HG03520 (cell line): Measurements from ENCODE around the gene SYT17.

ENCODE experiments used
- ATAC-seq: cut with Tn5 transposase; IDR thresholded peaks from one replicate; pipeline ENCODE4 v1.9.1; 2021; ENCODE audit warnings: mild to moderate bottlenecking, moderate library complexity; ENCODE audit not compliant: unreplicated experiment

The SYT17 gene

DNA sequence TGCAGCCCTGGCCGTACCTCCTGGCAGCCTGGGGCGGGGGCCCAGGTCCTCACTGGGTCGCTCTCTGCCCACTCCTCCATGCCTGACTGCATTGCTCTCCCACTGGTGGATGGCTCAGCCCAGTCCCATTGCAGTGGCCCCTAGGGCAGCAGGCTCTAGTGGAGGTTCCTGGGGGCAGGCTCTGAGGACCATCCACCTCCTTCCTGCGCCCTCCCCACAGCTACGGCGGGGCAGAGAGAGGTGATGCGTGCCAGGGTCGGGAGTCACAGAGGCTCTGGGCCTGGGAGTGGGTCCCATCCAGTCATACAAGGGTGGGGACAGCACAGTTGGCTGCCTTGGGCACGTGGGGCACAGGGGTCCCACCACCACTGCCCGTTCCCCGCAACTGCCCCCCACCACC, 73.5 kb downstream of the SYT17 start:
- ATAC-seq = no peak

DNA sequence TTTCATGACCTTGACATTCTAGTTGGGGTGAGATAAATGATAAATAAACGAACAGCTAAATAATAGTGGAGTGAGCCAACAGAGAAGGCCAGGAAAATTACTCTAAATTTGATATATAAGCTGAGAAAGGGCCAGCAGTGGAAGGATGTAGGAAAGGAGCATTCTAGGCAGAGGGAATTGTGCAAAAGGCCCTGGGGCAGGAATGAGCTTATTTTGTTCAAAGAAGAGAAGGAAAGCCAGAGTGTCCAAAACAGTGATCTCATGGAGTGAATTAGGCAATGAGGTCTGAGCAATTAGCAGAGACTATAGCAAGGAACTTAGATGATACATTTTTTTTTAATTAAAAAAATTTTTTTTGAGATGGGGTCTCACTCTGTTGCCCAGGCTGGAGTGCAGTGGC, 74.1 kb downstream of the SYT17 start:
- no peak for ATAC-seq

GRCh38 chr16:19242987-19243575, 75.0 kb downstream of the SYT17 start:
- ATAC-seq = no peak

DNA sequence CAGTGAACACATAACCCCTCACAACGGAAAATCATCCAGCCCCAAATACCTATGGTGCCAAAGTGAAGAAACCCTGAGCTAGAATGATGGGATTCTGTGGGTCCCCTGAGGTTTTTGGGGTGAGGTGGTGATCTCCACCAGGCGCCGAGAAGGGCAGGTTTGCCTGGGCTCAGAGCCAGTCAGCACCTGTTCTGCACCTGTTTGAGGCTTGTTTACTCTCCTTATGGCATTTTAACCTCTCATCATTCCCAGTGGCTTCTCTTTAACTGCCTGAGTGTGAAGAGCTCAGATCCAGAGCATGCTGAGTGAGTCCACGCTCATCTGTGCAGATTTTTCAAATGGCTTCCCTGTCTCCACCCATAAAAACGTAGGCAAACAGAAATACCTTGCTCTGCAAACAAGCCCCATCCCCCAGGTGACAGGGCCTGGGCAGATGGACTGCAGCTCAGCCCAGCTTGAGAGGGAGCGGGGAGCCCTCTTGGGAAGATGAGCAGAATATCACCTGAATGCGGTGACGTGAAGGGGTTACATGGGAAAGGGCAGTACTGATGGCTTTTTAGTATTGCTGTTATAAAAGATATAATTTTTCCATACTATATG, 77.4 kb downstream of the SYT17 start:
- ATAC-seq = no peak

DNA sequence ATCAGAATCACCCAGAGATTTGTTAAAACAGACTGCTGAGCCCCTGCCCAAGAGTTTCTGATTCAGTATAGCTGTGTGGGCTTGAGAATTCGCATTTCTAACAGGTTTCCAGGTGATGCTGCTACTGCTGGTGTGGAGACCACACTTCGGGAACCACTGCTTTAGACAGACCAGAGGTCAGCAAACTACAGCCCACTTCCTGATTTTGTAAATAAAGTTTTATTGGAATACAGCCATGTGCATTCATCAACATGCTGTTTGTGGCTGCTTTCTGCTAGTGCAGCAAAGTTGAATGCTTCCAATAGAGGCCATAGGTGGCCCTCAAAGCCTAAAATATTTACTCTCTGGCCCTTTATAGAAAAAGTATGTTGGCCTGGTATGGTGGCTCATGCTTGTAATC, 84.9 kb downstream of the SYT17 start:
- ATAC-seq = no peak

DNA sequence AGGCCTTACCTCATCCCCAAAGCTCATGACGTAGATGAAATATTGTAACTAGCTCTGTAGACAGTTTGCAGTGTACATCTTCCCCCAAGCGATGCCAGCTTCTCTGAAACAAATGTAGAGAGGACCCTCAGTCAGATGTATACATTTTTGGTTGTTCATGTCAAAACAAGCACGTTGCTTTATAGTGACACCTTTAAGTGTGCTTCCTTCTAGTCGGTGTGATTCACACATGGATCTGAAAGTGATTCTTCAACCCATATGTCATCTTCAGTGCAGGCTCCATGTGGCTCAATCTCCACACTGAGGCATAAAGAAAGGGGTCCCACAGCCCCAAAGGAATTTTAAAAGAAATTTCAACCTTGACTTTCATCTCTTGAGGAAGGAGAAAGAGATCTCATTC, 86.6 kb downstream of the SYT17 start:
- ATAC-seq = no peak

GRCh38 chr16:19264123-19264673, 96.2 kb downstream of the SYT17 start:
- ATAC-seq = no peak

- ATAC-seq = no peak
Measured at GRCh38 chr16:19265380-19265930, 97.4 kb downstream of the SYT17 start.

DNA sequence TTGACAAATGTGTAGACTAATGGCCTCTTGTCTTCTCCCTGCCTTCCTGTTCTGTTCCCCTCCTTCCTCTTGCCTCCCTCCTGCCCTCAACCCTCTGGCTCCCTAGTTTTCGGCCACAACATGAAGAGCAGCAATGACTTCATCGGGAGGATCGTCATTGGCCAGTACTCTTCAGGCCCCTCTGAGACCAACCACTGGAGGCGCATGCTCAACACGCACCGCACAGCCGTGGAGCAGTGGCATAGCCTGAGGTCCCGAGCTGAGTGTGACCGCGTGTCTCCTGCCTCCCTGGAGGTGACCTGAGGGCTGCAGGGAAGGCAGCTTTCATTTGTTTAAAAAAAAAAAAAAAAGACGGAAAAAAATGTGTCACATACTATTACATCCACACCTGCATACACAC, 98.7 kb downstream of the SYT17 start:
- no peak for ATAC-seq

- ATAC-seq = no peak
Measured at GRCh38 chr16:19269098-19269497, 101.1 kb downstream of the SYT17 start.

DNA sequence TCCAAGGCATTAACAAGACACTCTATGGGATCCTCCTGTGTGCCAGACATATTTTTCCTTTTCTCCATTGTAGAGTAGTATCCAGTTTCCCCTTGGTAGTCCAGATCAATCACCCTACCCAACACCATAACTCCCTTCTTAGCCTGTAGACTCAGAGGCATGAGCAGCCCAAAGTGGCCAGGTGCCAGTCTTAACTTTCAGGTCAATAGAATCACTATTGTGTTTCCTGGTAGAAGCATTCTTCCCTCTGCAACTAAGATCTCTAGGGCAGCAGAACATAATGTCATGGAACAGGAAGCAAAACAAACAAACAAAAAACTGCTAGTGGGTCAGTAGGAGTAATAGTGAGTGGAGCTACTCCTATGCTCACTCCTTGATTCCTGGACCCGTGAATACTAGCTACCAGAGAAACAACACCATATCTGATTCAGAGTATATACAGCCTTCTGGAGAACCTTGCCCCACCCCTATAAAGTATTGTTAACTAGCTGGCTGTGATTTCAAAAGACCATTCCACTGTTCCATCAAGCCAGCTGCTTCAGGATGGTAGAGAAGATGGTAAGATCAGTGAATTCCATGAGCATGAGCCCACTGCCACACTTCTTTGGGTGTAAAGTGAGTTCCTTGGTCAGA, 106.2 kb downstream of the SYT17 start:
- no peak for ATAC-seq

DNA sequence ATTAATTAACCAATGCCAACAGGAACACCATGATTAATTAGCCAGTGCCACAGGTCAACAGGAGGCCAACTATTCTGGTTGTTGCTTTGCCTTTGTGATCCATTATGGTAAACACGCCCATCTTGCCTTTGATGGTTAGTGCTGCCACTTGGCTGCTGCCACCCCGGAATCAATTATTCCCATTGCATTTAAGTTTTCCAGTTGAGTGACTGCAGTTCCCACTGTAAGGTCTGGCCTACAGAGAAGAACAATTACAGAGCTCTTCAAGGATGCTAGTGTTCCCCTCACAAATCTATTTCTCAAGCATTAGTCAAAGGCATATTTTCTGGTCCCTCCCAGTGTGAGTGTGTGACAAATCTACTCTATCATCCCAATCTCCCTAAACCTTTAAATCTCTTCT, 110.4 kb downstream of the SYT17 start:
- no peak for ATAC-seq

- ATAC-seq = no peak
Measured at GRCh38 chr16:19281246-19281645, 113.2 kb downstream of the SYT17 start.

DNA sequence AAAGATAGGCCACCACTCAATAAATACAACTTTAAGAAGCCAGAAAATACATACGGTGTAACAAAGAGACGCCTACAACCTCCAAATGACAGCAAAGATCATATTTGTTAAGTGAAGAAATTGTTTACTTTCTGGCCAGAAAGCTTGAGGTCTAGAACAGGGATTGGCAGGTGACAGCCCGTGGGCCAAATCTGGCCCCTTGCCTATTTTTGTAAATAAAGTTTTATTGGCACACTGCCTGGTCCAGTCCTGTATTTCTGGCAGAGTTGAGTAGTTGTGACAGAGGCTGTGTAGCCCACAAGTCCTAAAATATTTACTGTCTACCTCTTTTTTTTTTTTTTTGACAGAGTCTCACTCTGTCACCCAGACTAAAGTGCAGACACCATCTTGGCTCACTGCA, 114.1 kb downstream of the SYT17 start:
- ATAC-seq = no peak

DNA sequence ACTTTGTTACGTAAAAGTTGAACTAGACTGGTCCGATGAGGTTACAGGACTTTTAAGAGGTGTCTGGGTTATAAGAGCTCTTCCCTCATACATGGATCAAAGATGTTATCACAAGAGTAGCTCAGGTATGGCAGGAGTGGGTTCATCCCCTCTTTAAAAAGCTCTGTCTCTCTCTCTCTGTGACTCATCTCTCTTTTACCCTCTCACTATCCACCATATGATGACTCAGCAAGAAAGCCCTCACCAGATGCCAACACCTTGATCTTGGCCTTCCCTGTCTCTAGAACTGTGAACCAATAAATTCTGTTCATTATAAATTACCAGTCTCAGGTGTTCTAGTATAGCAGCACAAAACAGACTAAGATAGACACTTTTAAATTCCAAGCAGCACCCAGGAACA, 115.6 kb downstream of the SYT17 start:
- ATAC-seq = no peak

DNA sequence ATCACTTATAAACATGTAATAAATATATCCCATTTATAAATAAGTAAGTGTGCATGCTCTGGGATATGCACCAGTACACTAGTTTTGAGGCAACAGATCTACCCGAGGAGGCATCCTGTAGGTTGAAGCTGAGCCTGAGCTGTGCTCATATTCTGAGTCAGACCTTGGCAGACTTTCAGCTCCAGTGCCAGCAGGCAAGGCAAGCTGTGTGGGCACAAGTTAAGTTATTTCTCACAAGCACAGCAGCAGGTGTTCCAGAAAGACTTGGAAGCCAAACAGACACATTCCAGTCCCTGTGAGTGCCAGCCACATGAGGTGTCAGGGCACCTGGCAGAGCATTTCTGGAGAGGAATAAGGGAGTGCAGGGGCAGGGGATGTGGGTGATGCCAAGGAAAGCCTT, 116.2 kb downstream of the SYT17 start:
- no peak for ATAC-seq

DNA sequence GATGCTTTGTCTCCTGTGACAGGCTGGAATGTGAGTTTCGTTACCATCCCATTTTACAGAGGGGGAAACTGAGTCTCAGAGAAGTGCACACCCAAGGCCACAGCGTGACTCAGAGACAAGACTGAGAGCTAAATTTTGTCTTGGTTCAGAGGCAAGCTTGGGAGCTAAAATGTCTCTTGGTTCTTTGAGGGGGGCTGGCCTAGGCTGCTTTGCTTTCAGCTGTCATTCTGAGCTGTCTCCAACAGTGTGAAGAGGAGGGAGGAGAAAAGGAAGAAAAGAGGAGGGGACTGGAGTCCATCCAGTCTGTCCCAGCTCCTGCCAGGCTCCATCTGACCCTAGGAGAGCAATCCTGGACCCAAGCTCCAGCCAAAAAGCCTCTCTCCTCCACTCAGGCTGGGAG, 117.4 kb downstream of the SYT17 start, which contains the start of gene CLEC19A:
CLEC19A (plus strand) TSS at position 301 of the 400 bp plus-strand sequence. CDS start 121 bp downstream, outside the sequence.
- ATAC-seq = no peak

DNA sequence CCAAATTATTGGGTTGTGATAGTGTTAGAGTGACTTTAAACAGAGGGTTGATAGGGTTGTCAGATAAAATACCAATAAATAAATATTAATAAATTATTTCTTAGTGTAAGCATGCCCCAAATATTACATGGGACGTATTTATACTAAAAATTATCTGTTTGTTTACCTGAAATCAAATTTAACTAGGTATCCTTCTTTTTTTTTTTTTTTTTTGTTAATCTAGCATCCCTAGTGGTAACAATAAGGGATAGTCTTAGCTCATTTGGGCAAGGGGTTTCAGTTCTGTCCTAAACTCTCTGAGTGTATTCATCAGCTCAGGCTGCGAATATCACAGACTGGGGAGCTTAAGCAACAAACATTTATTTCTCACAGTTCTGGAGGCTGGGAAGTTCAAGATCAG, 118.8 kb downstream of the SYT17 start:
- ATAC-seq = no peak

- no peak for ATAC-seq
Measured at GRCh38 chr16:19287241-19287640, 119.2 kb downstream of the SYT17 start.

DNA sequence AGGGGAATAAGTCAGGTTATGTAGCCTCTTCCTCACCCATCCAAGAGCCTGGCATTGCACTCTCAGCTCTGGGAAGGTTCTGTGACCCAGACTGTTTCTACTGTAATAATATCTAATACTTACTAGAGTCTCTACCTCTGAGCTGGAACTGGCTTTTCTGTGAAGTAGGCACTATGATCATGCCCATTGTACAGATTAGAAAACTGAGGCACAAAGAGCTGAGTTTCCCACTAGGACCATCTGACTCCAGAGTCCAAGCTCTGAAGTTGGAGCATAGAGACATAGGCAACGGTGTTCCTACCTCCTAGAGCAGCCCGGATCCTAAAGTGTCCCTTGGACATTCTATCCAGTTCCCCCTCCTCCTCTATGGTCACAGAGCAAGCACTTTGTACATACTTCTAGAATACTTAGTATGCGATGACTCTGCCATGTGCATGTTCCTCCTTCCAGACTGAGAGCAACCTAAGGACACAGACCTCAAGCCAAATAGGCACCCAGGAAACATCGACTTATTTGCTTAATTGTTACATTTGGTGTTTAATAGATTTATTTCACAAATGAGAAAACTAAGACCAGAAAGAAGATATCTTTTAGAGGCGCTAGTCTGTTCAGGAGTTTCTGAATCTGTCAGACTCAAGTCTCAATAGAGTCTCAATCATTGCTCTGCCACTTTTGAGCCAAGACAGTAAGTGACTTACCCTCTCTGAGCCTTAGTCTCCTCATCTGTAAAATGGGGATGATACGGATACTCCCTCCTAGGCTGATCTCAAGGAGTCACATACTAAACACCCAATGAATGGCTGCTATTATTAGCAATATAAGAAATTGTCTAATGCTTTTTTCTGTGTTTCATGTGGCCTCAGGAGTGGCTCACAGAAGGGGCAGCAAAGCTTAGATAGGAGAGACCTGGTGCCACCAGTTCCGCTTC, 121.1 kb downstream of the SYT17 start:
- no peak for ATAC-seq
